H9 (cell line): ENCODE measurements around the gene RAC2. TPM values are rescaled to one million over a fixed set of nuclear protein-coding genes. Genes with fewer than 3 reads are reported as not detected.

Source experiments
- DNase-seq: peaks from one replicate; pipeline ENCODE4 v3.0.0-alpha.2; 2017
- H2AFZ ChIP-seq: one replicate; pipeline ENCODE4 v1.6.1; 2013; ENCODE audit warnings: mild to moderate bottlenecking, low read length, control low read depth, moderate library complexity
- H2AK5ac ChIP-seq: 2 replicates; pipeline ENCODE4 v1.6.1; 2013; ENCODE audit warnings: low read length, control low read depth, mixed read lengths; ENCODE audit not compliant: insufficient read length
- H2BK120ac ChIP-seq: one replicate; pipeline ENCODE4 v1.6.1; 2013; ENCODE audit warnings: low read depth, mild to moderate bottlenecking, low read length, control low read depth, inconsistent platforms; ENCODE audit not compliant: poor library complexity, severe bottlenecking
- H2BK12ac ChIP-seq: 2 replicates; pipeline ENCODE4 v1.6.1; 2013; ENCODE audit warnings: low read length, control low read depth, mixed read lengths, low read depth; ENCODE audit not compliant: insufficient read length
- H2BK15ac ChIP-seq: 2 replicates; pipeline ENCODE4 v1.6.1; 2013; ENCODE audit warnings: low read depth, low read length, control low read depth
- H2BK20ac ChIP-seq: one replicate; pipeline ENCODE4 v1.6.1; 2013; ENCODE audit warnings: low read depth, mild to moderate bottlenecking, low read length, control low read depth, inconsistent platforms; ENCODE audit not compliant: poor library complexity, severe bottlenecking
- H2BK5ac ChIP-seq: 2 replicates; pipeline ENCODE4 v1.6.1; 2013; ENCODE audit warnings: low read length, control low read depth, mixed read lengths; ENCODE audit not compliant: insufficient read length
- H3K14ac ChIP-seq: 2 replicates; pipeline ENCODE4 v1.6.1; 2013; ENCODE audit warnings: low read length, control low read depth; ENCODE audit not compliant: insufficient read depth
- H3K18ac ChIP-seq: 2 replicates; pipeline ENCODE4 v1.6.1; 2013; ENCODE audit warnings: low read depth, mild to moderate bottlenecking, mixed read lengths, low read length, control low read depth; ENCODE audit not compliant: insufficient read length
- H3K23ac ChIP-seq: 2 replicates; pipeline ENCODE4 v1.6.1; 2013; ENCODE audit warnings: low read length, control low read depth, mixed read lengths, low read depth; ENCODE audit not compliant: insufficient read length
- H3K23me2 ChIP-seq: 2 replicates; pipeline ENCODE4 v1.6.1; 2013; ENCODE audit warnings: low read depth, mild to moderate bottlenecking, mixed read lengths, low read length, control low read depth; ENCODE audit not compliant: insufficient read length, poor library complexity, severe bottlenecking
- H3K27ac ChIP-seq: 2 replicates; pipeline ENCODE4 v1.5.1; 2013; ENCODE audit warnings: low read length, control low read depth, mixed read lengths, low read depth; ENCODE audit not compliant: insufficient read length
- H3K27me3 ChIP-seq: 2 replicates; pipeline ENCODE4 v1.6.1; 2013; ENCODE audit warnings: low read length, control low read depth, inconsistent platforms; ENCODE audit not compliant: insufficient read depth
- H3K4ac ChIP-seq: 2 replicates; pipeline ENCODE4 v1.6.1; 2013; ENCODE audit warnings: low read depth, mild to moderate bottlenecking, control low read depth, inconsistent platforms, low read length, moderate library complexity
- H3K4me1 ChIP-seq: 2 replicates; pipeline ENCODE4 v1.6.1; 2013; ENCODE audit warnings: low read length, control low read depth, inconsistent platforms; ENCODE audit not compliant: insufficient read depth
- H3K4me2 ChIP-seq: 2 replicates; pipeline ENCODE4 v1.6.1; 2013; ENCODE audit warnings: low read length, control low read depth, mixed read lengths; ENCODE audit not compliant: insufficient read length, insufficient read depth
- H3K56ac ChIP-seq: 2 replicates; pipeline ENCODE4 v1.6.1; 2013; ENCODE audit warnings: low read depth, mild to moderate bottlenecking, mixed read lengths, low read length, control low read depth; ENCODE audit not compliant: insufficient read length
- H3K79me1 ChIP-seq: 2 replicates; pipeline ENCODE4 v1.6.1; 2013; ENCODE audit warnings: low read depth, mild to moderate bottlenecking, moderate library complexity, low read length, control low read depth, inconsistent platforms; ENCODE audit not compliant: insufficient read depth, poor library complexity, severe bottlenecking
- H3K79me2 ChIP-seq: 2 replicates; pipeline ENCODE4 v1.6.1; 2013; ENCODE audit warnings: low read length, control low read depth, inconsistent platforms; ENCODE audit not compliant: insufficient read depth
- H3K9ac ChIP-seq: 2 replicates; pipeline ENCODE4 v1.6.1; 2013; ENCODE audit warnings: low read length, control low read depth, mixed read lengths; ENCODE audit not compliant: insufficient read length; ENCODE audit errors: extremely low read depth
- H3K9me3 ChIP-seq: one replicate; pipeline ENCODE4 v1.6.1; 2013; ENCODE audit warnings: low read depth, low read length, inconsistent platforms; ENCODE audit not compliant: control insufficient read depth
- H3T11ph ChIP-seq: one replicate; pipeline ENCODE4 v1.6.1; 2013; ENCODE audit warnings: mild to moderate bottlenecking, low read length, control low read depth, inconsistent platforms
- H4K20me1 ChIP-seq: one replicate; pipeline ENCODE4 v1.6.1; 2013; ENCODE audit not compliant: control insufficient read depth, insufficient read length, insufficient read depth
- H4K5ac ChIP-seq: 2 replicates; pipeline ENCODE4 v1.6.1; 2013; ENCODE audit warnings: low read depth, mild to moderate bottlenecking, mixed read lengths, low read length, control low read depth; ENCODE audit not compliant: insufficient read length
- H4K8ac ChIP-seq: replicated peaks from 2 replicates; pipeline ENCODE4 v1.6.1; 2013; ENCODE audit warnings: low read length, control low read depth, mixed read lengths, low read depth; ENCODE audit not compliant: insufficient read length
- H4K91ac ChIP-seq: 2 replicates; pipeline ENCODE4 v1.6.1; 2013; ENCODE audit warnings: low read depth, mild to moderate bottlenecking, moderate library complexity, mixed read lengths, low read length, control low read depth; ENCODE audit not compliant: insufficient read length
- H3K27ac Mint-ChIP-seq, 3 experiments: 2 replicates in 2 of 3; 3 replicates in 1 of 3; pipeline ENCODE4 v1.8.0; 2020 to 2021; ENCODE audit warnings: mixed read lengths in 3 of 3, mild to moderate bottlenecking in 1 of 3, moderate library complexity in 1 of 3
- H3K27me3 Mint-ChIP-seq: 2 replicates; pipeline ENCODE4 v1.8.0; 2021; ENCODE audit warnings: low read depth, mild to moderate bottlenecking, moderate library complexity, mixed read lengths
- H3K36me3 Mint-ChIP-seq, 3 experiments: 2 replicates in 2 of 3; 3 replicates in 1 of 3; pipeline ENCODE4 v1.8.0; 2020 to 2021; ENCODE audit warnings: low read depth in 3 of 3, mixed read lengths in 3 of 3; ENCODE audit not compliant: insufficient read depth in 1 of 3
- H3K4me1 Mint-ChIP-seq, 2 experiments: 2 replicates each; pipeline ENCODE4 v1.8.0; 2020; ENCODE audit warnings: mixed read lengths in 2 of 2
- H3K4me3 Mint-ChIP-seq, 2 experiments: 2 replicates in 1 of 2; 3 replicates in 1 of 2; pipeline ENCODE4 v1.8.0; 2020 to 2021; ENCODE audit warnings: mild to moderate bottlenecking in 2 of 2, mixed read lengths in 2 of 2, moderate library complexity in 1 of 2
- H3K9me3 Mint-ChIP-seq, 2 experiments: 2 replicates in 1 of 2; 3 replicates in 1 of 2; pipeline ENCODE4 v1.8.0; 2020; ENCODE audit warnings: mild to moderate bottlenecking in 2 of 2, mixed read lengths in 2 of 2, moderate library complexity in 1 of 2
- CTCF ChIP-seq: fragments of 200-600 bp; sonication (generic); conservative IDR thresholded peaks from 3 replicates; pipeline ENCODE4 v1.8.0; 2021; ENCODE audit warnings: antibody characterized with exemption, mild to moderate bottlenecking
- WGBS: extraction: QIAGEN DNeasy Blood & Tissue Kit; methylation state at CpG from one replicate; pipeline ENCODE4 v1.1.7; 2013; ENCODE audit warnings: missing lambda C conversion rate, low lambda C conversion rate, mixed read lengths; ENCODE audit not compliant: insufficient read length; ENCODE audit errors: extremely low coverage; 5-methylcytosine and 5-hydroxymethylcytosine counted together
- total RNA-seq: library from RNA; stranded (reverse); gene quantifications from 2 replicates; pipeline ENCODE4 v1.2.1, GENCODE V29; 2021

Gene RAC2
- total RNA-seq, 1 experiment from 2014 or later = 2.8 TPM

GRCh38 chr22:37224757-37225420, 19.2 kb downstream of the RAC2 start:
- H3K27me3 ChIP-seq = no peaks in the 10 kb centered on the region
- no peak overlapping the region for H3K18ac ChIP-seq
- H2BK20ac ChIP-seq = no peak overlapping the region
- no peak overlapping the region for H2AFZ ChIP-seq
- H4K5ac ChIP-seq = no peak overlapping the region
- H3K9me3 ChIP-seq = no peaks in the 10 kb centered on the region
- H2BK120ac ChIP-seq = no peak overlapping the region
- no peak overlapping the region; the same call in 1 of the 2 replicates for H3K14ac ChIP-seq
- H2AK5ac ChIP-seq = no peak overlapping the region
- no peak overlapping the region for H3K27ac ChIP-seq
- Mint-ChIP-seq H3K4me3 (no peak overlapping the region), H3K9me3 (no peaks in the 10 kb centered on the region), H3K27ac (no peak overlapping the region; a peak in 1 of 7 replicates), H3K36me3 (no peaks in the 10 kb centered on the region; a peak in 1 of 7 replicates), H3K27me3 (peaks cover 30% of the 10 kb centered on the region), H3K4me1 (peaks cover 8 to 13% of the 10 kb centered on the region in 2 experiments)
- DNase-seq = no peak
- no peak overlapping the region for H3K56ac ChIP-seq
- no peaks in the 10 kb centered on the region for H3K23me2 ChIP-seq
- H3K4ac ChIP-seq = no peak overlapping the region
- H2BK12ac ChIP-seq = no peak overlapping the region
- no peak overlapping the region for H4K91ac ChIP-seq
- WGBS = no CpG with 5 or more reads among the region's 8 CpGs
- H3K9ac ChIP-seq = no peak overlapping the region
- H4K8ac ChIP-seq = no peak overlapping the region
- TF ChIP-seq CTCF = no peak
- H3K79me2 ChIP-seq = no peaks in the 10 kb centered on the region
- H3K79me1 ChIP-seq = no peaks in the 10 kb centered on the region
- no peak overlapping the region for H2BK15ac ChIP-seq
- H4K20me1 ChIP-seq = no peaks in the 10 kb centered on the region
- no peaks in the 10 kb centered on the region for H3K4me1 ChIP-seq
- no peak overlapping the region for H3K23ac ChIP-seq
- H3K4me2 ChIP-seq = no peak overlapping the region
- no peak overlapping the region for H2BK5ac ChIP-seq
- H3T11ph ChIP-seq = no peak overlapping the region
